Loucy (cell line): Measurements from ENCODE around the gene KIF24.
"Not testable (repeated sequence)": the region's sequence is repeated elsewhere in the genome, so short reads cannot be mapped to it uniquely, and the experiment has no call there.

Experiments
- H2AFZ ChIP-seq: fragments of 200-600 bp; sonication (generic); 2 replicates; pipeline ENCODE4 v1.6.0; 2016; ENCODE audit warnings: antibody characterized with exemption, mild to moderate bottlenecking, low read length, moderate library complexity
- H3F3A ChIP-seq: fragments of 200-600 bp; 2 replicates; pipeline ENCODE4 v1.6.0; 2016; ENCODE audit warnings: antibody characterized with exemption, low read depth, mild to moderate bottlenecking
- H3K27me3 ChIP-seq: fragments of 200-600 bp; sonication (generic); 2 replicates; pipeline ENCODE4 v1.6.1; 2014; ENCODE audit warnings: low read length, mild to moderate bottlenecking; ENCODE audit not compliant: insufficient read depth, poor library complexity, severe bottlenecking
- H3K36me3 ChIP-seq: fragments of 200-600 bp; sonication (generic); 2 replicates; pipeline ENCODE4 v1.6.1; 2016; ENCODE audit warnings: low read length; ENCODE audit not compliant: insufficient read depth
- H3K4me1 ChIP-seq: fragments of 200-600 bp; sonication (generic); 2 replicates; pipeline ENCODE4 v1.5.1; 2014; ENCODE audit warnings: low read length, mild to moderate bottlenecking; ENCODE audit not compliant: insufficient read depth, poor library complexity, severe bottlenecking
- H3K4me2 ChIP-seq: fragments of 200-600 bp; sonication (generic); 2 replicates; pipeline ENCODE4 v1.6.0; 2014; ENCODE audit warnings: antibody characterized with exemption, low read length, low read depth, mild to moderate bottlenecking; ENCODE audit not compliant: poor library complexity, severe bottlenecking
- H3K4me3 ChIP-seq: fragments of 200-600 bp; sonication (generic); 2 replicates; pipeline ENCODE4 v1.5.1; 2014; ENCODE audit warnings: low read length, mild to moderate bottlenecking, mixed read lengths; ENCODE audit not compliant: poor library complexity, severe bottlenecking
- H3K79me2 ChIP-seq: fragments of 200-600 bp; sonication (generic); 2 replicates; pipeline ENCODE4 v1.6.1; 2014; ENCODE audit warnings: low read length; ENCODE audit not compliant: insufficient read depth
- H3K9ac ChIP-seq: fragments of 200-600 bp; sonication (generic); 2 replicates; pipeline ENCODE4 v1.6.0; 2014; ENCODE audit warnings: mild to moderate bottlenecking, low read depth, low read length, moderate library complexity; ENCODE audit not compliant: poor library complexity, severe bottlenecking
- H3K9me2 ChIP-seq: fragments of 200-600 bp; sonication (generic); replicated peaks from 2 replicates; pipeline ENCODE4 v1.6.1; 2016; ENCODE audit warnings: low read depth, low read length, mixed read lengths
- H3K9me3 ChIP-seq: fragments of 200-600 bp; sonication (generic); 2 replicates; pipeline ENCODE4 v1.6.1; 2014; ENCODE audit warnings: mild to moderate bottlenecking, antibody characterized with exemption, low read length, low read depth; ENCODE audit not compliant: insufficient read depth
- H4K20me1 ChIP-seq: fragments of 200-600 bp; sonication (generic); 2 replicates; pipeline ENCODE4 v1.6.0; 2014; ENCODE audit warnings: antibody characterized with exemption, low read length, mild to moderate bottlenecking; ENCODE audit not compliant: insufficient read depth, poor library complexity, severe bottlenecking
- EZH2phosphoT487 ChIP-seq: fragments of 200-600 bp; IDR thresholded peaks from 2 replicates; pipeline ENCODE4 v1.6.1; 2018; ENCODE audit warnings: antibody characterized with exemption, mild to moderate bottlenecking, moderate library complexity, borderline replicate concordance
- TF ChIP-seq, protein P1 (sequence below): fragments of 200-600 bp; sonication (generic); conservative IDR thresholded peaks from 2 replicates; pipeline ENCODE4 v1.5.1; 2014; ENCODE audit warnings: mild to moderate bottlenecking, antibody characterized with exemption, low read length

The KIF24 gene

DNA sequence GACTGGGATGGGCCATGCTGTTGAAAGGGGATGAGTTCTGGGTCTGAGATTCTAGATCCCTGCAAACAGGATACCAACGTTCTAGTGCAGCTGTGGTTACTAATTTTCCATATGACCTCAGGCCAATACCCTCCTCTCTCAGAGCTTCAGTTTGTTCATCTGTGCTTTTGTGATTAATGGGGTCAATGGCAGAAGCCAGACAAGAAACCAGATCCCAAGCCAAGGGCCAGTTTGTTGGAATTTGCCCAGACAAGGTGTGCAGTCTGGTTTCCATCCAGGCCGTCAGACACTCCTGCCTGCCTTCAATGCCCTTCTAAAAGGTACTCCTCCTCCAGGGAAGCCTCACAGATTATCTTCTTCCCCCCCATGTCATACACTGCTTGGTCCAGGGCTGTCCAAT, 36.2 kb upstream of the KIF24 start:
- Histone ChIP-seq H3K4me2 (no peak overlapping the region), H4K20me1 (no peaks in the 10 kb centered on the region), H3K27me3 (no peaks in the 10 kb centered on the region), H3K9ac (no peak overlapping the region), H3K36me3 (no peaks in the 10 kb centered on the region), H2AFZ (no peak overlapping the region), H3K9me2 (no peaks in the 10 kb centered on the region), H3K4me1 (peaks cover 3% of the 10 kb centered on the region), H3K9me3 (peaks cover 3% of the 10 kb centered on the region; the same call in 1 of the 2 replicates), H3K4me3 (no peak overlapping the region), H3K79me2 (no peaks in the 10 kb centered on the region), H3F3A (no peaks in the 10 kb centered on the region)
- TF ChIP-seq, protein P1, sequence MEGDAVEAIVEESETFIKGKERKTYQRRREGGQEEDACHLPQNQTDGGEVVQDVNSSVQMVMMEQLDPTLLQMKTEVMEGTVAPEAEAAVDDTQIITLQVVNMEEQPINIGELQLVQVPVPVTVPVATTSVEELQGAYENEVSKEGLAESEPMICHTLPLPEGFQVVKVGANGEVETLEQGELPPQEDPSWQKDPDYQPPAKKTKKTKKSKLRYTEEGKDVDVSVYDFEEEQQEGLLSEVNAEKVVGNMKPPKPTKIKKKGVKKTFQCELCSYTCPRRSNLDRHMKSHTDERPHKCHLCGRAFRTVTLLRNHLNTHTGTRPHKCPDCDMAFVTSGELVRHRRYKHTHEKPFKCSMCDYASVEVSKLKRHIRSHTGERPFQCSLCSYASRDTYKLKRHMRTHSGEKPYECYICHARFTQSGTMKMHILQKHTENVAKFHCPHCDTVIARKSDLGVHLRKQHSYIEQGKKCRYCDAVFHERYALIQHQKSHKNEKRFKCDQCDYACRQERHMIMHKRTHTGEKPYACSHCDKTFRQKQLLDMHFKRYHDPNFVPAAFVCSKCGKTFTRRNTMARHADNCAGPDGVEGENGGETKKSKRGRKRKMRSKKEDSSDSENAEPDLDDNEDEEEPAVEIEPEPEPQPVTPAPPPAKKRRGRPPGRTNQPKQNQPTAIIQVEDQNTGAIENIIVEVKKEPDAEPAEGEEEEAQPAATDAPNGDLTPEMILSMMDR, result no peak
- no peak for TF ChIP-seq EZH2phosphoT487

DNA sequence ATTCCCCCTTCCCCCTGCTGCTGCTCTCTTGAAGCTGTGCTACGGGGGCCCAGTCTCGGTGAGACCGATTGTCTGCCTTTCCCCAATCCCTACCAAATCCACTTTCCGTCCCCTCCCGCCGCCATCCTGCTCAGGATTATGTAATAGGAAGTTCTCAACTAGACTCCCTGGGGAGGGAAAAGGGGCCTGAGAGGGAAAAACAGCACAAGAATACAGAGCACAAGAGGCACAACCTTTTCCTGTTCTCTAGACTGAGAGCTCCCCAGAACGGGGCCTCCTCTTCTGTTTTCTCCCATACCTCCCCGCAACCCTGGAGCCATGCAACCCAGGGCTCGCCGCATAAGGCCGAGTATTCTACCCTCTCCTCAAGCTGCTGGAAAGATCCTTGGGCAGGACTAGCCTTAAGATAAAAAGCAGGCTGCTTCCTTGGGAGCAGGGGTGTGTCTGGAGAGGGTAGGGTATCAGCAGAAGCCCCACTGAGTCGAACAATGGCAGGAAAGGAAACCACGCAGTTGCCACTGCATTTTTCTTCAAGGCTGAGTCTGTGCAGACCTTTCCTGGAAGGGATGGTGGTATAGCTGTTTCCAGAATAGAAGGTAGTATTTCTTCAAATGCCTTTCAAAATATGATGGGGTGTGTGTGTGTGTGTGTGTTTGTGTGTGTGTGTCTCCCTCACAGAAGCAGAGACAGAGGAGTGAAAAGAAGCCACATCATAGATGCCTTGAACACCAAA, 34.7 kb upstream of the KIF24 start:
- peaks cover 3% of the 10 kb centered on the region for H3K4me1 ChIP-seq
- no peak for TF ChIP-seq EZH2phosphoT487
- TF ChIP-seq, protein P1, result no peak
- H3K36me3 ChIP-seq, result no peaks in the 10 kb centered on the region
- H4K20me1 ChIP-seq, result no peaks in the 10 kb centered on the region
- no peaks in the 10 kb centered on the region for H3K79me2 ChIP-seq
- H3K4me3 ChIP-seq, result no peak overlapping the region
- H2AFZ ChIP-seq, result no peak overlapping the region
- H3K9me3 ChIP-seq, result peaks cover 3% of the 10 kb centered on the region; the same call in 1 of the 2 replicates
- no peak overlapping the region for H3K4me2 ChIP-seq
- H3F3A ChIP-seq, result no peaks in the 10 kb centered on the region
- H3K9ac ChIP-seq, result no peak overlapping the region
- no peaks in the 10 kb centered on the region for H3K9me2 ChIP-seq
- H3K27me3 ChIP-seq, result no peaks in the 10 kb centered on the region

DNA sequence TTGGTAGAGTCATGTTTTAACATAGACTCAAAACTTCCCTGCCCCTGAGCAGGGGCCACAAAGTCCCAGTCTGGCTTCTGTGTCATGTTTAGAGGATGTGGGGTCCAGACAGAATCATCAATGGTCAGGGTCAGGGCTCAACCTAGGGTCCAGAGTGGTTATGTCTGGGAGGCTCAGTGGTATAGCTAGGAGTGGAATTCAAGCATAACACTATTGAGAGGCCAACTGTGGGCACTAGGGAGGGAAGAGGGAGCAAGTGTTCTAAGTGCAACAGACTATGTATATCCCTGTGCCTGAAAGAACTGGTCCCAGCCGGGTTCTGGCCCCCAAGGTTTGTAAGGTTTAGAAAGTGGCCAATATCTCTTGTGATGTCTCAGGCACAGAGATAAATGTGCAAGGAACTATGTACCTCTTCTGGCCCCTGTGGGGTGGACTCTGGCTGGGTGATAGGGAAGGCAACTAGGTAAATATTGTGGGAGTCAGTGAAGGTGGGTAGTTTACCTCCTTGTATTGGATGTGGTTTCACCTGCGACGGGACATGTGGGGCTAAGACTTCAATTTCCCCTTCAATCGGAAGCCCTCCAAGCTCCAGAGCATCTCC, 33.6 kb upstream of the KIF24 start:
- Histone ChIP-seq H3K36me3 (no peaks in the 10 kb centered on the region), H4K20me1 (no peaks in the 10 kb centered on the region), H3K27me3 (no peaks in the 10 kb centered on the region), H3K4me1 (peaks cover 3% of the 10 kb centered on the region), H3K4me2 (no peak overlapping the region), H3K9me2 (no peaks in the 10 kb centered on the region), H3K9me3 (no peaks in the 10 kb centered on the region), H2AFZ (no peak overlapping the region), H3K79me2 (no peaks in the 10 kb centered on the region), H3K4me3 (no peak overlapping the region), H3K9ac (no peak overlapping the region), H3F3A (no peaks in the 10 kb centered on the region)
- TF ChIP-seq, protein P1, result no peak
- no peak for TF ChIP-seq EZH2phosphoT487

DNA sequence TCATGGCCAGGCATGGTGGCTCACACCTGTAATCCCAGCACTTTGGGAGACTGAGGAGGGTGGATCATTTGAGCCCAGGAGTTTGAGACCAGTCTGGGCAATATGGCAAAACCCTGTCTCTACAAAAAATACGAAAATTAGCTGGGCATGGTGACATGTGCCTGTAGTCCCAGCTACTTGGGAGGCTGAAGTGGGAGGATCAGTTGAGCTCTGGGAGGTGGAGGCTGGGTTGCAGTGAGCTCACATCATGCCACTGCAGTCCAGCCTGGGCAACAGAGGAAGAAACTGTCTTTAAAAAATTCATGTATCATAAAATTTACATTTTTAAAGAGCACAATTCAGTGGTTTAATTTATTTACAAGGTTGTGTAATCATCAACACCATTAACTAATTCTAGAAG, 23.9 kb upstream of the KIF24 start:
- not testable (repeated sequence) for H3K4me2 ChIP-seq, H3K9me3 ChIP-seq, H3K79me2 ChIP-seq, H4K20me1 ChIP-seq, H3F3A ChIP-seq, H3K36me3 ChIP-seq, H3K4me1 ChIP-seq, H3K27me3 ChIP-seq, H3K9ac ChIP-seq, H3K4me3 ChIP-seq, H2AFZ ChIP-seq, H3K9me2 ChIP-seq

DNA sequence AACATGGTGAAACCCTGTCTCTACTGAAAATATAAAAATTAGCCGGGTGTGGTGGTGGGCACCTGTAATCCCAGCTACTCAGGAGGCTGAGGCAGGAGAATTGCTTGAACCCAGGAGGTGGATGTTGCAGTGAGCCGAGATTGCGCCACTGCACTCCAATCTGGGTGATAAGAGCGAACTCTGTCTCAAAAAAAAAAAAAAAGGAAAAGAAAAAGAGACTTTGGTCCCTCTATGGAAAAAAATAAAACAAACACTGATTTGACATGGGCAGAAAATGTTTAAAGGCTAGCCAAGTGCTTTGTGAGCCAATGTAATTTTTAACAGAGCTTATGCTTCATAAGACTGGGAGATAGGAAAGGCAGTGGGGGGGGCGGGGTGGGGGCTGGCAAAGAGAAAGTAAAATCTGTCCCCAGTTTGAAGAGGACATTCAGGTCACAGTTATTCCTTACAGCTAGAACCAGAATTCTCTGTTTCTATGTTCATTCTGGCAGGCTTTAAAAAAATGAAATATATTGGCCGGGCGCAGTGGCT, 23.1 kb upstream of the KIF24 start:
- H2AFZ ChIP-seq, H3F3A ChIP-seq, H3K4me2 ChIP-seq: not testable (repeated sequence)

More for the DNA sequence above, 23.1 kb upstream of the KIF24 start:
- not testable (repeated sequence) for H3K36me3 ChIP-seq, H3K27me3 ChIP-seq, H3K79me2 ChIP-seq, H3K9me2 ChIP-seq, H3K4me1 ChIP-seq, H4K20me1 ChIP-seq, H3K9me3 ChIP-seq, H3K9ac ChIP-seq, H3K4me3 ChIP-seq
